GDM1 (cell line): ENCODE measurements around the gene PLXNB2.

Source experiments
- DNase-seq: peaks from one replicate; lab custom pipeline; 2025; lab: John Stamatoyannopoulos, UW

Gene PLXNB2

DNA sequence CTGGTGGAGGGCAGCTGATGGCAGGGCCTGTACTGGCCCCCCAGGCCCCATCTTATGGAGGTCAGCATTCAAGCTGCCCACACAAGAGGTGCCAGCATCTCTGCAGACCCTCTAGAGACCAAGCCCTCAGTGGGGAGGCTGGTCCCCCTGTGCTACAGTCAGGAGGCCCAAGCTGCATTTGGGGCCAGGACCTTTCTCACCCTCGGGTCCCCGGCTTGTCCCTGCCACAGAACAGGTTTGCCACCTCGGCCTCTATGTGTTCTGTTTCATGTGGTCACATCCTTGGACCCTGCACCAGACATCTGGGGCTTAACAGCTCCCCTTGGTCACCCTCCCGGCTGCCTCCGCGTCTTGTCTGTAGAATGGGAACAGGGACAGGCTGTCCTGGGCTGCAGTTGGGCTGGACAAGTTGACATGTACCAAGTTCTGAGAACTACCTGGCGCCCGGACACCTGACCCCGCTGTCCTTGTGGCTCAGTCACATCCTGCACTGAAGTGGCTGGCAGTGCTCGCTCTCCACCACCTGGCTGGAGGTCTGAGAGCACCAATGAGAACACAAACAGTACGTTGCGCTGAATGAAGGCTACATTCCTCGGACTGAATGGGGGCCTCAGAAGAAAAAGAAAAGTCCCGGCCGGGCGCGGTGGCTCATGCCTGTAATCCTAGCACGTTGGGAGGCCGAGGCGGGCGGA lies 2.7 kb upstream of the PLXNB2 start:
- no peak for DNase-seq

DNA sequence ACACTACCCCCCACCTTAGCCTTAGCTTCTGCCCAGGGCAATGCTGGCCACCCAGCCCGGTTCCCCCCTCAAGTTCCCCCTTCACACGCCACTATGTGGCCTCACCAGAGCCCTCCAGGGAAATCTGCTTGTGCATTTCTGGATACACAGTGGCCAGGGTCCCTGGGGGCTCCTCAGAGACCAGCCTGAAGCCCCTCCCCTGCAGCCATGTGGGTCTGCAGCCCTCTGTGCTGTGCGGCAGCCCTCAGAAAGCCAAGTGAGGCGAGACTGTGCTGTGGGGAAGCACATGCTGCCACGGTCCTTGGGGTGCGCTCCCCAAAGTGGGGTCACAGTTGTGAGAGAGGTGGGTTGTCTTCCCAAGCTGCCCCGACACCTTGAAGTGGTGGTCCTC lies 2.1 kb upstream of the PLXNB2 start:
- no peak for DNase-seq

- DNase-seq = peak; percentile 44
Measured at GRCh38 chr22:50308986-50309600, 1.6 kb upstream of the PLXNB2 start.

DNA sequence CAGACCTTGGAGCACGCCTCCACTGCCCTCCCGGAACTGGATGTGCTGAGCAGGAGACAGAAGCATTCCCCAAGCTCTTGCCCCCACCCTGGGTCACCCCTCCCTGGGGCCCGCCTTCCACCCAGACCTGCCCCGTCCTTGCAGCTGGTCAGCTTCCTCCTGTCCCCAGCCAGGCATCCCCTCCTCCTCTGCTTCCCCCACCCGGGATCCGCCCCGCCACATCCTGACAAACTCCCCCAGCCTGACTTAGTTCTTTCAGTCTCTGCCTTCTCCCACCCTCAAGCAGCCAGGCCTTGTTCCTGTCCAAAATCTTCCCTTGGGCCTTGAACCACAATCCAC lies 1.1 kb upstream of the PLXNB2 start:
- DNase-seq = peak; percentile 76

DNA sequence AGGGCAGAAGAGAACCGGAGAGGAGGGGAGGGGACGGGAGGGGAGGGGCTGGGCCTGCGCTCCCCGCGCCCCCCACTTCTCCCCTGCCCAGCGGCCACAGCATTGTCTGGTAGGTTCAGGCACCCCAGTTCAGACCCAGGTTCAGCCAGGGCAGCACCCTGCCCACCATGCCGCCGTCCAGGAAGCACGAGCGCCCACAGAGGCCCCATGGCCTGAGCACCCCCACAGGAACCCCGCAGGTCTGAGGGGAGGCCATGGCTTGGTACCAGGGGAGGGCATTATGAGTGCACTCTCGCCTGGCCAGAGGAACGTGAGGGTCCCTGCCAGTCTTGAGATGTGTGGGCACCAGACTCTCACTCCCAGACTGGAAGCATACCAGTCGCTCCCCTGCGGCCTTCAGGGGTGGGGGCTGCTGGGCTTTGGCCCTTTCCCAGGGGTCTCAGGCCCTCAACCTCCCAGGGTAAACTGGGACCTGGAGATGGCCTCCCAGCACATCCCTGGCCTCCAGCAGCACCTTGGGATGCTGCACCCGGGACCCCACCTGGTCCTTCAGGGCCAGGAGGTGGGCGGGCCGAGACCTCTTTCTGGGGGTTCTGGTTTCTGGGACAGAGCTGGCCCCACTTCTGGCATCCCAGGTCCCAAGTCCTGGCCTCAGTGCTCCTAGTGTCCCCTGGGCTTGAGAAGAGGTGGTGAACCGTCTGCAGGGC lies 597 bp upstream of the PLXNB2 start:
- DNase-seq = no peak

- peak; percentile 70 for DNase-seq
Measured at GRCh38 chr22:50305923-50306566, 1.4 kb downstream of the PLXNB2 start.

DNA sequence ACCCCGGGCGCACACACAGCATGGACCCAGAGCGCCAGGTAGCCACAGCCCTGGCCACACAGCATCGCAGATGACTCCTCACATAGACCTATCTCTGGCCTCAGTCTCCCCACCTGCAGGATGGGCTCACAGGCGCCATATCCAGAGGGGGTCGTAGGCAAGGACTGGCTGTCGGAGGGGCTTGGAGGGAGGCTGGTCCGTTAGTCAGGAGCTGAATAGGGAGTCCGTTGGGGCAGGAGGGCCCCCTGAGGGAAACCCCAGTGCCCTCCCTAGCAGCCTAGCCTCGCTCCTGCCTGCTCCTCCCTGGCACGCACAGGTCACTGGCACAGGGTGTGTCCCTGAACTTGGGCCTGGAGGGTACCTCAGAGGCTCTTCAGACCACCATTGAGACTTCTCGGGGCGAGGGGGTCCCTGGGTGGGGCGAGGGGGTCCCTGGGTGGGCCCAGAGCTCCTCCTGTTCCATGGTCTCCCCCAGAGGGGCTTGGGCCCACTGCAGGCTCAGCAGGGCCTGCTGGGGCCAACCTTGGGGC lies 2.0 kb downstream of the PLXNB2 start:
- no peak for DNase-seq

DNA sequence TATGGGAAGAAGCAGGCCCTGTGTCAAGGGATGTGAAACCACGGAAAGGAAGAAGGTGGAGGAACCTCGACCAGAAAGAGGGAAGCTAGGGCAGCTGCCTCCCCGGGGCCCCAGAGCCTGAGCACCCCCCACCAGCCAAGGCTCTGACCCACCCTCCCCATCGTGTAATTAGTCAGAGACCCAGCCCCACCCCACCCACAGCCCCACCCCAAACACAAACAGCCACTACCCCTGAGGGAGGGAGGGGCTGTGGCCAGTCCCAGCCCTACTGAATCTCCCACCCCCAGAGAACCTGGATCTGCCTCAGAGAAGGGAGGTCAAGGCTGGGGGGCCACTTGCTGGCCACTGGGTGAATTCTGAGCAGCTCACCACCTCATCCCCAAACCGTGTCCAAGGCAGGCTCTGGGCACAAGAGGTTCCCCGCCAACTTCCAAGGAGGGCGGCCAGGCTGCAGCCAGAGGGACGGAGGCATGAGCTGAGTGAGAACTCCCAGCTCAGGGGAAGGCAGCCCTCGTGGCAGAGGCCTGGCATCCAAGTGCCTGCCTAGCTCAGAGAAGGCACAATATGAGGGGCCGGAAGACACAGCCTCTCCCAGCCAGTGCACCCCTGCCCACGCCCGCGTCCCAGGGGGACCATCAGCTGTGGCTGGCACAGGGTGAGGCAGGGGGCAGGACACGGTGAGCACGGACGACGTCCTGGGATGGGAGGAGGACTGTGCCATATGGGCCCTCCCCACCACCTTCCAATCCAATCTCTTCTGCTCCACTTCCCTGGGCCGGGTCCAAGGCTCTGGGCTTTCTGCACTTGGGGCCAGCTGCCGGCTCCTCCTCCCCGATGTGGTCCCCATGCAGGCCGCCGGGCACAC lies 2.7 kb downstream of the PLXNB2 start:
- peak; percentile 61 for DNase-seq

GRCh38 chr22:50303848-50304527 lies 3.5 kb downstream of the PLXNB2 start:
- peak; percentile 30 for DNase-seq

- DNase-seq = no peak
Measured at GRCh38 chr22:50303515-50303847, 4.0 kb downstream of the PLXNB2 start.

DNA sequence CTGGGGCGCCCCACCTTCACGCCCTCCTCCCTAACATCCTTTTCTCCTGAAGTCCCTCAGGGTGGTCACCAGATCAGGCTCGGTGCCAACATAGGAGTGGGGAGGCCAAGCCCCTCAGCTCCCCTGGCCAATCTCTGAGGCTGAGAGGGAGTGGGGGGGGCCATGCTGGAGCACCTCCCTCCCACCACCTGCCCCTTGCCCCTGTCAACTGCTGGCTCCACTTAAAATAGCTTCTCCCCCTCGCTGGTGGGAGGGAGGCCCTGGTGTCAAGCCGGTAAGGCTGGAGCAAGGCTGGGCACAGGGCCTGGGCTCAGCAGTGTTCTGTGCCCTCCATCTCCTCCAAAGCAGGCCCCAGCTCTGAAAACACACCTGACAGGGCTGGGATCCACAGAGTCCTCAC lies 4.9 kb downstream of the PLXNB2 start:
- no peak for DNase-seq

GRCh38 chr22:50302041-50302541 lies 5.4 kb downstream of the PLXNB2 start:
- no peak for DNase-seq

DNA sequence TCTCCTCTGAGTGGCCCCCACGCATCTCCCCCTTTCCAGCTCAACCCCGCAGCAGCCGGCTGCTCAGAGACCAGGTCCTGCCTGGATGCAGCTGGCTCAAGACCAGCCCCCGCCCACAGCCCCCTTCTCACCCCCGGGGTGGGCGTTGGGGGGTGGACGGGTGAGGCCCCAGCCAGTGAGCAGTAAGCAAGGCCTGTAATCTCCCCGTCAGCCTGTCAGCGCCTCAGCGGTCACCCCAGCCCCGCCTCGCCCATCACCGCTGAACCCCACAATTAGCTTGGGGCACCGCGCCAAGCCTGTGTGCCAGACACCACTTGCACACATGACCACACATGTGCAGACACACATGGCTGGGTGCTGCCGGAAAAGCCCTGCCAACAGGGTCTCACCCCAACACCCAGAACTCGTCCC lies 5.9 kb downstream of the PLXNB2 start:
- DNase-seq = no peak

- no peak for DNase-seq
Measured at GRCh38 chr22:50300620-50301257, 6.7 kb downstream of the PLXNB2 start.

DNA sequence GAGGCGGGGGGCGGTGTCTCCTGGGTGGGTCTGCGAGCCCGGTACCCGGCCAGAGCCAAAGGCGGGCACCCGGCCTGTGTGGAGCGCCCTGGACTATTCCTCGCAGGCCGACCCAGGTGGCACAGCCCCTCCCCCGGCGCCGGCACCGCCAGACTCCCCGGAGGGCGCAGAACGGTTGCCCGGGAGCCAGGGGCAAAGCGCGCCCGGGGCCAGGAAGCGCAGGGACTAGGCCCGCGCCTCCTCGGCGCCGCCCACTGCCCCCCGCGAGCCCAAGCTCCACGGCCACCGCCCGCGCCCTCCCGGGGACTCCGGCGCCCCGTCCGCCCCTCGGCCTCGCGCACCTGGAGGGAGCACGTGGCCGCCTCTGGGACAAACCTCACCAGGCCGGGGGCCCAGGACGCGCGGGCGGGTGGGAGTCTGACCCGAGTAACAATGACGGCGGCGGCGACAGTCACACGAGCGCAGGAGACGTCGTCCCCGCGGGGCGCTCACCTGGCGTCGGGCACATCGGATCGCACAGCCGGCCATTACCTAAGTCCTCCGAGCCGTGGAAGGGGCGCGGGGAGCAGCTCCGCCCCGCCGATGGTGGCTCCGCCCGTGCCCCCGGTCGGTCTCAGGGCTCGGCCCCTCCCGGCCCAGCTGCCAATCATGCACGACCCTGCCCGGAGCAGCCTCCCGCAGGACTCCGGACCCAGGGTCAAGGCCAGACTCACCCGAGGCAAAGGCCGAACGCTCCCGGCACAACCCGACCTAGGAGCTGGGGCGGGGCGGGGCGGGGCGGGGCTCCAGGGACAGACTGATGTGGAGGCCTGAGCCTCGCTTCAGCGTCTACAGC lies 7.4 kb downstream of the PLXNB2 start:
- DNase-seq = no peak

DNA sequence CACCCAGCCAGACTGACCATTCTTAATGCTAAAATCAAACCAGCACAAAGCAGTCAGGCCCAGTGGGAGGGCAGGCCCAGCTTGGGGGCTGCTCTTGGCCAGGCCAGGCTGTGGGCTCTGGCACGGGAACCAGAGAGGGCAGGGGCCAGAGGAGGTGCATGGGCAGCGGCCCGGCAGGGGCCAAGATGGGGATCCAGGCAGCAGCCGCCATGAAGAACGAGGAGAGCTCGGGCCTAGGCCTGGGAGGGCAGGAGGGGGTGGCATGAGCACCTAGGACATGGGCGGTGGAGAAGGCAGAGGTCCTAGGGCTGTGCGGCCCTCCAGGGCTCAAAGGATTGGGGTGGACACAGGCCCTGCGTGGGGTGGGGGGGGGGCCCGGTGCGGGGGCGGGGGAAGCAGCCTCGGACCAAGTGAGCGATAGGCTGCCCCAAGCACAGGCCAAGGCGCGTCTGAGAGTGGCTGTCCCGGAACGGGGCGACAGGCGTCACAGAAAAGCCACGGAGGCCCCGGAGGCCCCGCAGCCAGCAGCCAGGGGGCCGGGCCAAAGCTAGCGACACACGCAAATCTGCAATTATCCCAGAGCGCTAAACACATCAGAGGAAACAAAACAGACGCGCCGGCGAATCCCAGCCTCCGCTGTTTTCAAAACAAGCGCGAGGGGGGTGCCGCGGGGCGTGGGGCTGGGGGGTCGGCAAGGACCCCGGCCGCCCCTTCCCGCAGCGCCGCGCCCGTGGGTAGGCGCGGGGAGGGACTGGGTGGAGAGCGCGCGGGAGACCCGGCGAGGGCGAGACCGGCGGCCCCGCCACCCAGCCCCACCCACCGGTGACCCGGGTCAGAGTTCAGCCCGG lies 8.3 kb downstream of the PLXNB2 start:
- no peak for DNase-seq

DNA sequence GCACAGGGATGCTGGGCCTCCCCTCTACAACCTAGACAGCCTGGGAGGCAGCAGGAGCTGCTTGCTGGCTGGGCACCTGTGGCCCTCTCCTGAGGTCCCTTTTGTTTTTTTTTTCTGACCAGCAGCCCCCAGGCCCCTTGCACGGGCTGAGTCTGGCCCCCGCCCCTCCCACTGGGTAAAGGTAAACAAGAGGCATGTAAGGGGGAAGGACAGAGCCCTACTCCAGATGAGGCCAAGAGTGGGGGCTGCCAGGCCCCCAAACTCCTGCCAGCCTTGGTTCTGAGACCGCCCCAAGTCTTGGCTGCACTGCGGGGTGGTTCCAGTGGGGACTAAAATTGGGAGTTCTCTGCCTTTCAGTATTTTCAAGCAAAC lies 9.2 kb downstream of the PLXNB2 start:
- DNase-seq = no peak

DNA sequence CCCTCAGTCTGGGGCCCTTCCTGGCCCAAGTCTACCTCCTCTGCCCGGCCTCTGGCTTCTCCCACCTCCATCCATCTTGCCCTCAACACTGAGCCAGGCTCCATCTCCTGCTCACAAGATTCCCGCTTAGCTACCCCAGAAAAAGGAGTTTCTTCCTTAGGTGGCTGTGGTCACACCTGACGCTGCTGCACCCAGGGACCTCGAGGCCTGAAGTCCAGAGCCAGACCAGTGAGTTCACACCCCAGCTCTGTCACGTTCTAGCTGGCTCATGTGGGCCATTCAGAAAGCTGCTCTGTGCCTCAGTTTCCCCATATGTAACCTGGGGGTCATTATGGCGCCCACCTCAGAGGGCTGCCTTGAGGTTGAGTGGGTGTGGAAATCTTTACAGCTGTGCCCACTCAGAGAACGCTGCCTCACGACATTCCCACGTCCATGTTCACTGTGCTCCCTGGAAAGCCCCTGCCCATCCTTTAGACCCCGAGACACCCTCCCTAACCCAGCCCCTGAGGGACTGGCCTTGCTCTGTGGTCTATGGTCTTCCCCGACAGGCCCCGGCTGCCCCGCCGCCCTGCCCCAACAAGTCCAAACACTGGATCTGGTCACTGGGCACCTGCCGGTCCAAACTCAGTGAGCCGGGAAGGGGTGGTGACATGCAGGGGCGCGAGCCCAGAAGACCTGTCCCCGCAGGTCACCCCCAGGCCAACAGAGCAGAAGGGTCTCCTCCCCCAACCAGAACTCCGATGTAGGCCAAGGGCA lies 9.8 kb downstream of the PLXNB2 start:
- DNase-seq = no peak
